GM10266 (cell line): ENCODE measurements around the gene RNLS.

ENCODE experiments used
- DNase-seq: peaks from one replicate; pipeline ENCODE4 v3.0.0; 2012; ENCODE audit errors: extremely low spot score
- TF ChIP-seq, protein P1 (sequence below): IDR thresholded peaks from 2 replicates; pipeline ENCODE4 v1.5.1; 2012; ENCODE audit warnings: mild to moderate bottlenecking, low read depth; ENCODE audit not compliant: control insufficient read depth, insufficient read depth; ENCODE audit errors: missing control alignments

RNLS gene

DNA sequence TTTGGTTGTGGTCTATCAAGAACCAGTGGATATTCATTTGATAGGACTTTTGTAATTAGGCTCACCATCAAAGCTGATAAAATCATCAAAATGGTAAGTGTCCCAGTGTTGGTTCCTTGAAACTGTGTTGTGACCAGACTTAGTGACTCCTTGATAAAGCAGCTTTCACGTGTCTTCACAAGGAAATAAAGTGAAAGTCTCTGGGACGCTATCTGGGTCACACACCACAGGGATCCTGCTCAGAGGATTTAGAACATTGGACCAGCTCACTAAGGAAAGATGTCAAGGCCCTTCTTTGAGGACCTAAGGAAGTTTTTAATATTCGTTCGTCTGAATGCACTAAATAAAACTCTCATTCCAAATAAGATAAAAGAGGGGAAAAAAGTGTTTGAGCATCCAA, 193.1 kb downstream of the RNLS start:
- DNase-seq: no peak
- TF ChIP-seq, protein P1, sequence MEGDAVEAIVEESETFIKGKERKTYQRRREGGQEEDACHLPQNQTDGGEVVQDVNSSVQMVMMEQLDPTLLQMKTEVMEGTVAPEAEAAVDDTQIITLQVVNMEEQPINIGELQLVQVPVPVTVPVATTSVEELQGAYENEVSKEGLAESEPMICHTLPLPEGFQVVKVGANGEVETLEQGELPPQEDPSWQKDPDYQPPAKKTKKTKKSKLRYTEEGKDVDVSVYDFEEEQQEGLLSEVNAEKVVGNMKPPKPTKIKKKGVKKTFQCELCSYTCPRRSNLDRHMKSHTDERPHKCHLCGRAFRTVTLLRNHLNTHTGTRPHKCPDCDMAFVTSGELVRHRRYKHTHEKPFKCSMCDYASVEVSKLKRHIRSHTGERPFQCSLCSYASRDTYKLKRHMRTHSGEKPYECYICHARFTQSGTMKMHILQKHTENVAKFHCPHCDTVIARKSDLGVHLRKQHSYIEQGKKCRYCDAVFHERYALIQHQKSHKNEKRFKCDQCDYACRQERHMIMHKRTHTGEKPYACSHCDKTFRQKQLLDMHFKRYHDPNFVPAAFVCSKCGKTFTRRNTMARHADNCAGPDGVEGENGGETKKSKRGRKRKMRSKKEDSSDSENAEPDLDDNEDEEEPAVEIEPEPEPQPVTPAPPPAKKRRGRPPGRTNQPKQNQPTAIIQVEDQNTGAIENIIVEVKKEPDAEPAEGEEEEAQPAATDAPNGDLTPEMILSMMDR: no peak

DNA sequence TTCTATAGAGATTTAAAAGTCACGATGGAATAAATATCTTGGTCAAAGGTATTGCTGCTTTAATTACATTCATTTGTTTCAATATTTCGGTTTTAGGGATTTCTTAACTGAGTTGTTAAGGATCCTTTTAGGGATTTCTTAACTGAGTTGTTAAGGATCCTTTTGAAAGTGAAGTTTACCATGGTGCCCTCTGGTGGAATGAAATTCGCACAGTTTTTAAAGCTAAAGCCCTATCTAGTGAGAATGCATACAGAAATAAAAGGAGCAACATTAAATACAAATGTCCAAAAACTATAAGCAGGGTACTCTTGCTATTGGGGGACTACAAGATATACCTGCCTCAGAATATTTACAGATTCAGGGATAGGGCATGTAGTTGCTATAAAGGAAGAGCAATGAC, 193.7 kb downstream of the RNLS start:
- TF ChIP-seq, protein P1: peak; percentile 61
- DNase-seq: no peak

DNA sequence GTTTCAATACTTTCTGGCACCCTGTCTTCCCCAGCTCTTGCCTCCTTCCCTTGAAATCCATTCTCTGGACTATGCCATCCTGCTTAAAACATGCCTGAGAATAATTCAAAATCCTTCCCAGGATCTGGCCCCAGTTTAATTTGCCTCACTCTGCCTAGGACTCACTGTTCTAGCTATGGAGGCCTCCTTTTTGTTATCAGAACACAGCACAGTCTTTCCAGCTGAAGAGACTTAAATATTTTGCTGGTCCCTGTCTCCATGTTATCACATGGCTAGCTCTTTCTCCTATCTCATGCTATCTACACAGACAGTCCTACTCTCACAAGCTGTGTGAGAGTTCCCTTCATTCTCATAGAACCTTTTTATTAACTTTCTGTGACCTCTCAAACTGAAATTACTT, 194.8 kb downstream of the RNLS start:
- TF ChIP-seq, protein P1: no peak
- no peak for DNase-seq

DNA sequence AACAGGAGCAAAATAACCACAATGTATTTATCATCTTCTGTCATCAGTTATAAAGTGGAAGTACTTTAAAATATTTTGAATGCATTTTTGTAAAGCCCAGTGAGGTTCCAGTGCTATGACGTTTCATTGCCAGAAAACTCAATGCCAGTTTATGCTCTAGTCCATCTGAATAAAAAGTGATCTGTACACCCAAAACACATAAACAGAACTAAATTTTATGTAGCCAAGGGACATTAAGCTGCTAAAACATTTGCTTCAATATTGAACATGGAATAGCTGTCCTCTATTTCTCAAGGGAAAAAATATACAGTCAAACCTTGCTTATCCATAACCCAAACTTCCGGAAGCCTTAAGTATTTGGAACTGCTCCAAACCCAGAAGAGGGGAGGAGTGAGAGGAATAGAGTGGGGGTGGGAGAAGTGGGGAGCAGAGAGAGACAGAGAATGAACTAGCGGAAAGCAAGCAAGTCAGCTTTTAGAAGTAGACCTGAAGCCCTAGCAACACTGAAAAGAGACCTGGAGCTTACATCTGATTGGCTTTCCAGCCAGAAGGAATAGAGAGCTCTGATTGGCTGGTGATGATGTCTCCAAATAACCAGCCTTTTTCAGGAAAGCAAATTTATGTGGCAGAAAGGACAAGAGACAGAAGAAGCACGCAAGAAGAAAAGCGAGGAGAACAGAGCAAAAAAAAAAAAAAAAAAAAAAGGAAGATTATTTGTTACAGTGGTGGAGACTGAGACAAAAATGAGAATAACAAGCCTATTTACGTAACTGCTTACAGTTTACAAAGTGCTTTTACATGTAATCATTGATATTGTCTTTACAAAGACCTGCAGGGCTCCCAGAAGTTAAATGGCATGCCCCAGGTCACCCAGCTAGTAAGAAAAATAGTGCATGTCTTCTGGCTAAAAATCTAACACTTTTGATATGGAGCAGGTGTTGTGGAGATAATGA, 196.0 kb downstream of the RNLS start:
- TF ChIP-seq, protein P1: no peak
- peak; percentile 59 for DNase-seq

DNA sequence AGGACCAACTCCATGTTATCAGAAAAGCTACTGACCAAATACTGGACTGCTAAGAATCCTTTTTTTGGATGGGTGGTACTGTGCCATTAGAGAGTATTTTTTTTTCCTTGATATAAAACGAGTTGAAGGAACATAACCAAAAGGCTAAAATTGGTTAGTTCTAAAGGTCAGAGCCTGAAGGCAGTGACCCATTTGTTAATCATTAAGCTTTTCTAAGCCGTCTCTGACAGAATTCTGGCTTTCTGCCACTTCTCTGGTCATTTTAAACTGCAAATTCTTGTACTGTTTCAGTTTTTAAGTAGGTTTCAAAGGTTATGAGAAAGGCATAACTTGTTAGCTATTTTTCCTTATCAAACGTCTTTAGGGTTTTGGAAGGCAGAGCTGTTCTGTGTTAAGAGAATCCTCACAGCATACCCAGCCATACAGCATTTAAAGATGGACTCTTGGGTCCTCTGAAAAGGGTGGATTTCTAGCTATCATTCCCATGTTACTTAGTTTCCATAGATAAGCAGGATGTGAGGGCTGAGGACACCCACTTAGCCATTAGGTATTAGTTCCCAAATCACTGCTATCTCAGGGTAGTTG, 196.8 kb downstream of the RNLS start:
- TF ChIP-seq, protein P1: no peak
- no peak for DNase-seq

DNA sequence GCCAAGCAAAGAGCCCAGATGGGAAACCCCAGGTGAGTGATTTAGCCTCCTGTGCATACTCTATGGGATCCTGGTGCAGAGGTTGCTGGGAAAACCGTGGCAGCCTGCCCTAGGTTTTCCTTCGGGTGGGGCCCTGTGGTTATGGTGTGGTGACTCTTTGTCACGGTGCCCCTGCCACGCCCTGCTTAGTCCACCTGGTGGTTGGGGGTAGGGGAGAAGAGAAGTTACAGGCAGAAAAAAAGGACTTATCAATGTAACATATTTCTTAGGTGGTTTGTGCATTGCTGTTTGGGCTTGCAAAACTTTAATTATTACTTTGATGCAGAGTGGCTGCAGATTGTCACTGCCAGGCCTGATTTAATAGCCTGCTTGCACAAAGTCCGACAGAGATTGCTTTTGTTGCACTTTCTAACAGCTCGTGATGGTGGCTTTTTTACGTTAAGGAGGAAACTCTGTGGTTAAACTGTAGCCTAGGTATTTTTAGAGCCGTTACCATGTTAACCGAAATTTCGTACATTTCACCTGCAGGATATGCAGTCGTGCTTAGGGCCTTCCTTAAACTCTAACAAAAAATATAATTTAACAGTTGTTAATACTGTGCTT, 197.4 kb downstream of the RNLS start:
- TF ChIP-seq, protein P1: no peak
- peak; percentile 44 for DNase-seq
